ENCODE results near the gene NRGN. TPM values are rescaled to one million over a fixed set of nuclear protein-coding genes. Genes with fewer than 3 reads are reported as not detected.
A peak's percentile ranks its signal among the peaks of the same experiment; 100 is the strongest.

Gene NRGN
- total RNA-seq: 1 to 10 TPM in 3 of 4 donors, not detected in 1; 1.4 to 3.1 (median 2.4) TPM

GRCh38 chr11:124739479-124740276, at the start of gene NRGN:
Gene NRGN (plus strand): TSS chr11:124739942. CDS start chr11:124740085, 143 bp downstream.
- no peaks in the 10 kb centered on the region for H3K36me3 ChIP-seq
- WGBS, 2 donors: 1 to 2% methylated on average over 42 to 47 of the region's 59 CpGs
- H3K4me1 ChIP-seq: peaks cover 0 to 18% (median 7%) of the 10 kb centered on the region in 4 donors
- DNase-seq (ENCODE audit: low spot score in 2 of 2): peak; percentile 80 to 86
- TF ChIP-seq, protein P1, sequence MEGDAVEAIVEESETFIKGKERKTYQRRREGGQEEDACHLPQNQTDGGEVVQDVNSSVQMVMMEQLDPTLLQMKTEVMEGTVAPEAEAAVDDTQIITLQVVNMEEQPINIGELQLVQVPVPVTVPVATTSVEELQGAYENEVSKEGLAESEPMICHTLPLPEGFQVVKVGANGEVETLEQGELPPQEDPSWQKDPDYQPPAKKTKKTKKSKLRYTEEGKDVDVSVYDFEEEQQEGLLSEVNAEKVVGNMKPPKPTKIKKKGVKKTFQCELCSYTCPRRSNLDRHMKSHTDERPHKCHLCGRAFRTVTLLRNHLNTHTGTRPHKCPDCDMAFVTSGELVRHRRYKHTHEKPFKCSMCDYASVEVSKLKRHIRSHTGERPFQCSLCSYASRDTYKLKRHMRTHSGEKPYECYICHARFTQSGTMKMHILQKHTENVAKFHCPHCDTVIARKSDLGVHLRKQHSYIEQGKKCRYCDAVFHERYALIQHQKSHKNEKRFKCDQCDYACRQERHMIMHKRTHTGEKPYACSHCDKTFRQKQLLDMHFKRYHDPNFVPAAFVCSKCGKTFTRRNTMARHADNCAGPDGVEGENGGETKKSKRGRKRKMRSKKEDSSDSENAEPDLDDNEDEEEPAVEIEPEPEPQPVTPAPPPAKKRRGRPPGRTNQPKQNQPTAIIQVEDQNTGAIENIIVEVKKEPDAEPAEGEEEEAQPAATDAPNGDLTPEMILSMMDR (IDR thresholded peaks at IDR 0.05): no peak
- no peak for TF ChIP-seq EP300 (IDR thresholded peaks at IDR 0.05)
- TF ChIP-seq POLR2A (IDR thresholded peaks at IDR 0.05): no peak
- peaks cover 0 to 46% of the 10 kb centered on the region in 2 donors for H3K27me3 ChIP-seq
- peak within 1 kb of the TSS; percentile 35 to 59 (median 54) for H3K4me3 ChIP-seq
- H3K9me3 ChIP-seq: no peaks in the 10 kb centered on the region
- no peak within 1 kb of the TSS for H3K27ac ChIP-seq

DNA sequence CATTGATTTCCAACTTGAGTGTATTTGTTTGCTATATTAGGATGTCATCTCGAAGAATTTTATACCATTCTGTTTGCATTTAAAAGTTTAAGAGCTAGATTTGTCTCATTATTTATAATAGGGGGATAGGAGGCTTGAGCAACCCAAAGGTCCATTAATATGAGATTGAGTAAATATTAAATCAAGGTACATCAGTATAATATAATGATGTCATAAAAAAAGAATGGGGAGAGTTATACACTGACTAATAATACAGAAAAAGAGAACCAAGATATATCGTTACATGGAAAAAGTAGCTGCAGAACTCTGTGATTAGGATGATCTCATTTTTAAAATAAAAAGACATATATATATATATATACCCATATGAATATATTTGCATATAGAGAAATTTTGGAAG, 46.6 kb upstream of the NRGN start:
- Histone ChIP-seq H3K4me1 (no peaks in the 10 kb centered on the region), H3K4me3 (no peak overlapping the region), H3K9me3 (no peaks in the 10 kb centered on the region), H3K27me3 (no peaks in the 10 kb centered on the region), H3K36me3 (no peaks in the 10 kb centered on the region), H3K27ac (no peak overlapping the region)
- 96 to 97% methylated on average over 2 of the region's 2 CpGs for WGBS, 2 donors
- TF ChIP-seq EP300 (IDR thresholded peaks at IDR 0.05): no peak
- TF ChIP-seq, protein P1 (IDR thresholded peaks at IDR 0.05): no peak
- no peak for TF ChIP-seq POLR2A (IDR thresholded peaks at IDR 0.05)
- no peak for DNase-seq (ENCODE audit: low spot score in 2 of 2)

- no peak for DNase-seq (ENCODE audit: low spot score in 2 of 2)
- Histone ChIP-seq H3K9me3 (peaks cover 0 to 4% (median 0%) of the 10 kb centered on the region in 4 donors), H3K4me3 (no peak overlapping the region), H3K27ac (no peak overlapping the region), H3K4me1 (no peaks in the 10 kb centered on the region), H3K27me3 (peaks cover 0 to 5% of the 10 kb centered on the region in 2 donors), H3K36me3 (no peaks in the 10 kb centered on the region)
- WGBS, 2 donors: 85 to 91% methylated on average over 1 of the region's 1 CpG
- TF ChIP-seq EP300 (IDR thresholded peaks at IDR 0.05) (no peak), POLR2A (IDR thresholded peaks at IDR 0.05) (no peak)
- TF ChIP-seq, protein P1 (IDR thresholded peaks at IDR 0.05): no peak
Measured at GRCh38 chr11:124699547-124699946, 40.2 kb upstream of the NRGN start.

DNA sequence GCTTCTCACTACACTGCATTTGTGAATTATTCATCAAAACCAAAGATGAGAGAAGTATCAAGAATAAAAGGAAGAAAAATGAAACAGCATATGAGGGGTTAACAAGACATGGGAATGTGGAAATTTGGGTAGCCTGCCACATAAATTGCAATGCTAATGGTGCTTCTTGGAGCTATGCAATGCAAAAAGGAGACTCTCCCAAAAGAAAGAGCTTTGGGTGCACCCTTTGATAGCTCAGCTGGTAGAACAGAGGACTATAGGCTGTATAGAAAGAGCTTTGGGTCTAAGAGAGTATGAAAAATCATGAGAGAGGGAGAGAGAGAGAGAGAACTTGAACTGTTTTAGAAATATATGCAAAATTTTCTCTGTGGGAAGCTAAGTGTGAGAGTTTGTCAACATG, 39.7 kb upstream of the NRGN start:
- Histone ChIP-seq H3K4me3 (no peak overlapping the region), H3K27ac (no peak overlapping the region), H3K27me3 (peaks cover 0 to 5% of the 10 kb centered on the region in 2 donors), H3K36me3 (no peaks in the 10 kb centered on the region), H3K9me3 (peaks cover 0 to 4% (median 0%) of the 10 kb centered on the region in 4 donors), H3K4me1 (no peaks in the 10 kb centered on the region)
- TF ChIP-seq POLR2A (IDR thresholded peaks at IDR 0.05) (no peak), EP300 (IDR thresholded peaks at IDR 0.05) (no peak)
- TF ChIP-seq, protein P1 (IDR thresholded peaks at IDR 0.05): no peak
- no peak for DNase-seq (ENCODE audit: low spot score in 2 of 2)

GRCh38 chr11:124707829-124708228, 31.9 kb upstream of the NRGN start:
- DNase-seq (ENCODE audit: low spot score in 2 of 2): no peak
- no peaks in the 10 kb centered on the region for H3K4me1 ChIP-seq
- 80 to 91% methylated on average over 4 of the region's 4 CpGs for WGBS, 2 donors
- no peaks in the 10 kb centered on the region for H3K27me3 ChIP-seq
- H3K4me3 ChIP-seq: no peak overlapping the region
- H3K27ac ChIP-seq: no peak overlapping the region
- peaks cover 0 to 17% (median 0%) of the 10 kb centered on the region in 4 donors for H3K9me3 ChIP-seq
- H3K36me3 ChIP-seq: no peaks in the 10 kb centered on the region
- TF ChIP-seq EP300 (IDR thresholded peaks at IDR 0.05): no peak
- TF ChIP-seq, protein P1 (IDR thresholded peaks at IDR 0.05): no peak
- no peak for TF ChIP-seq POLR2A (IDR thresholded peaks at IDR 0.05)

All from tibial nerve (tissue), 4 donors.